CD14-positive monocyte (primary cell): Measurements from ENCODE around the gene C20orf173. TPM values are rescaled to one million over a fixed set of nuclear protein-coding genes. Genes with fewer than 3 reads are reported as not detected.
A peak's percentile ranks its signal among the peaks of the same experiment; 100 is the strongest.

Experiments
- DNase-seq, 3 donors: peaks; one replicate each; pipeline ENCODE4 v3.0.0-alpha.2; 2011 to 2022
- H2AFZ ChIP-seq: 2 replicates; pipeline ENCODE4 v1.6.0; 2012; ENCODE audit warnings: mild to moderate bottlenecking, low read depth, low read length, inconsistent platforms; ENCODE audit not compliant: insufficient read depth, poor library complexity, severe bottlenecking
- H3K27ac ChIP-seq, 2 donors: 1 replicate in 1 of 2; 2 replicates in 1 of 2; pipeline ENCODE4 v1.5.1; 2012 to 2013; ENCODE audit warnings: low read length in 2 of 2, control low read depth in 1 of 2, inconsistent platforms in 1 of 2, low read depth in 1 of 2, mild to moderate bottlenecking in 1 of 2
- H3K27me3 ChIP-seq, 2 donors: one replicate each; pipeline versions ENCODE4 v1.6.0 to v1.6.1; 2011 to 2013; ENCODE audit warnings: low read length in 2 of 2; ENCODE audit not compliant: control insufficient read depth in 2 of 2, insufficient read depth in 2 of 2
- H3K36me3 ChIP-seq, 2 donors: replicated peaks in 1 of 2; 1 replicate in 1 of 2; 2 replicates in 1 of 2; pipeline versions ENCODE4 v1.5.1 to v1.6.1; 2012 to 2013; ENCODE audit warnings: low read length in 2 of 2, control low read depth in 1 of 2, inconsistent platforms in 1 of 2, mild to moderate bottlenecking in 1 of 2; ENCODE audit not compliant: insufficient read depth in 2 of 2, control insufficient read depth in 1 of 2
- H3K4me1 ChIP-seq, 2 donors: 1 replicate in 1 of 2; 2 replicates in 1 of 2; pipeline versions ENCODE4 v1.5.1 to v1.6.1; 2012 to 2013; ENCODE audit warnings: low read length in 2 of 2, control low read depth in 1 of 2, inconsistent platforms in 1 of 2, mild to moderate bottlenecking in 1 of 2, moderate library complexity in 1 of 2; ENCODE audit not compliant: insufficient read depth in 2 of 2, control insufficient read depth in 1 of 2
- H3K4me2 ChIP-seq: replicated peaks from 2 replicates; pipeline ENCODE3; 2012; ENCODE audit warnings: low read length, moderate library complexity, mild to moderate bottlenecking; ENCODE audit not compliant: poor library complexity, severe bottlenecking; ENCODE audit errors: extremely low read depth
- H3K4me3 ChIP-seq, 3 experiments: fragments of 200-600 bp in 1 of 3; sonication (generic) in 1 of 3; replicated peaks in 1 of 3; 1 replicate in 2 of 3; 2 replicates in 1 of 3; pipeline ENCODE4 v1.5.1; 2011 to 2013; ENCODE audit warnings: low read length in 3 of 3, mild to moderate bottlenecking in 3 of 3, control low read depth in 2 of 3, low read depth in 2 of 3, inconsistent platforms in 1 of 3, moderate library complexity in 1 of 3
- H3K79me2 ChIP-seq: 2 replicates; pipeline ENCODE4 v1.6.0; 2012; ENCODE audit warnings: mild to moderate bottlenecking, control low read depth, inconsistent platforms, low read length, moderate library complexity; ENCODE audit not compliant: insufficient read depth
- H3K9ac ChIP-seq: 2 replicates; pipeline ENCODE4 v1.6.0; 2017; ENCODE audit warnings: low read length, mild to moderate bottlenecking; ENCODE audit not compliant: insufficient read depth, poor library complexity, severe bottlenecking
- H3K9me3 ChIP-seq, 2 donors: replicated peaks in 1 of 2; 1 replicate in 1 of 2; 2 replicates in 1 of 2; pipeline versions ENCODE4 v1.5.1 to v1.6.1; 2012 to 2013; ENCODE audit warnings: low read length in 2 of 2, control low read depth in 1 of 2; ENCODE audit not compliant: control insufficient read depth in 1 of 2, insufficient read depth in 1 of 2
- H4K20me1 ChIP-seq: 2 replicates; pipeline ENCODE4 v1.6.0; 2012; ENCODE audit warnings: mild to moderate bottlenecking, low read length, control low read depth, moderate library complexity; ENCODE audit not compliant: insufficient read depth
- H3K27ac Mint-ChIP-seq, 7 donors: one replicate each; pipeline ENCODE4 v1.8.0; 2020; ENCODE audit warnings: mild to moderate bottlenecking in 7 of 7, mixed read lengths in 7 of 7, moderate library complexity in 6 of 7, inconsistent platforms in 2 of 7
- H3K27me3 Mint-ChIP-seq, 3 donors: one replicate each; pipeline ENCODE4 v1.8.0; 2021 to 2022; ENCODE audit warnings: low read depth in 3 of 3, mild to moderate bottlenecking in 3 of 3, mixed read lengths in 3 of 3, moderate library complexity in 3 of 3, inconsistent platforms in 1 of 3
- H3K36me3 Mint-ChIP-seq, 2 donors: one replicate each; pipeline ENCODE4 v1.8.0; 2020; ENCODE audit warnings: mixed read lengths in 2 of 2, inconsistent platforms in 1 of 2, mild to moderate bottlenecking in 1 of 2
- H3K4me1 Mint-ChIP-seq: one replicate; pipeline ENCODE4 v1.8.0; 2020; ENCODE audit warnings: mild to moderate bottlenecking, mixed read lengths
- H3K4me3 Mint-ChIP-seq, 2 donors: one replicate each; pipeline ENCODE4 v1.8.0; 2020; ENCODE audit warnings: mild to moderate bottlenecking in 2 of 2, mixed read lengths in 2 of 2, moderate library complexity in 1 of 2
- H3K9me3 Mint-ChIP-seq, 7 donors: one replicate each; pipeline ENCODE4 v1.8.0; 2020 to 2022; ENCODE audit warnings: mixed read lengths in 7 of 7, mild to moderate bottlenecking in 6 of 7, moderate library complexity in 6 of 7, inconsistent platforms in 2 of 7
- CTCF ChIP-seq: fragments of 200-600 bp; IDR thresholded peaks from one replicate; pipeline ENCODE4 v1.8.0; 2022; ENCODE audit warnings: antibody characterized with exemption, mild to moderate bottlenecking
- WGBS: methylation state at CpG from one replicate; pipeline ENCODE4 v1.1.5; 2013; ENCODE audit warnings: missing lambda C conversion rate; ENCODE audit not compliant: insufficient coverage; 5-methylcytosine and 5-hydroxymethylcytosine counted together
- intact Hi-C, 2 donors: fragments of 100-400 bp; cut with micrococcal nuclease; formaldehyde crosslinking; loops; one replicate each; pipeline versions ENCODE4 v1.15.0 to v1.15.1; 2023
- polyA plus RNA-seq, 3 donors: library from polyadenylated mRNA; depleted of rRNA in 1 of 3; unstranded in 2 of 3; stranded (reverse) in 1 of 3; fragments of 300-500 nt in 2 of 3; fragments of >200 nt in 1 of 3; fragmentation: Illumina TruSeq in 2 of 3; gene quantifications; 1 replicate in 2 of 3; 2 replicates in 1 of 3; pipeline ENCODE4 v1.2.3, GENCODE V29; 2012 to 2021

Gene C20orf173
- polyA plus RNA-seq, 3 donors = not detected

DNA sequence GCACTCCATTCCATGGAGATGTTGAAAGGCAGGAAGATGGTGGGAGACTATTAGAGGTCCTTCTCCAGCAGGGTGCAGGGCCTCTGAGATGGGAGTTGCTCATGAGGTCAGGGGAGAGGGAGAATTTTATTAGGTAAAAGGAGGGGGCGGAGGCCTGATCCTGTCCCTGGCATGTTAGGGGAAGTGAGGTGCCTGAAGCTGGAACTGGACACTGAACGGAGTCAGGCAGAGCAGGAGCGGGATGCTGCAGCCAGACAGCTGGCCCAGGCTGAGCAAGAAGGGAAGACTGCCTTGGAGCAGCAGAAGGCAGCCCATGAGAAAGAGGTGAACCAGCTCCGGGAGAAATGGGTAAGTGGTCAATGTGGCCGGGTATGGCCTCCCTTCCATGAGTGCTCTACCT lies 49.7 kb downstream of the C20orf173 start:
- Mint-ChIP-seq H3K27ac (peak overlapping the region in 1 of 7 donors; percentile 12), H3K27me3 (no peaks in the 10 kb centered on the region), H3K4me3 (no peak overlapping the region), H3K36me3 (peaks cover 22 to 40% of the 10 kb centered on the region in 2 donors), H3K9me3 (peaks cover 0 to 7% (median 3%) of the 10 kb centered on the region in 7 donors), H3K4me1 (no peaks in the 10 kb centered on the region)
- Histone ChIP-seq H2AFZ (no peak overlapping the region), H4K20me1 (peaks cover 16% of the 10 kb centered on the region), H3K9me3 (no peaks in the 10 kb centered on the region), H3K4me3 (no peak overlapping the region), H3K36me3 (peaks cover 49 to 79% of the 10 kb centered on the region in 2 donors), H3K27ac (peak overlapping the region in 1 of 2 donors; percentile 26), H3K27me3 (no peaks in the 10 kb centered on the region), H3K79me2 (peaks cover 11% of the 10 kb centered on the region), H3K4me1 (no peaks in the 10 kb centered on the region), H3K9ac (no peak overlapping the region), H3K4me2 (no peak overlapping the region)
- intact Hi-C loops = no loop called here
- DNase-seq = no peak
- 97% methylated on average over 3 of the region's 5 CpGs for WGBS
- no peak for TF ChIP-seq CTCF

GRCh38 chr20:35478804-35479472 lies 50.5 kb downstream of the C20orf173 start:
- intact Hi-C loops = no loop called here
- TF ChIP-seq CTCF = no peak
- no peaks in the 10 kb centered on the region for H3K9me3 Mint-ChIP-seq
- H3K4me3 Mint-ChIP-seq = no peak overlapping the region
- peaks cover 16% of the 10 kb centered on the region for H4K20me1 ChIP-seq
- WGBS = 90% methylated on average over 15 of the region's 16 CpGs
- peaks cover 2% of the 10 kb centered on the region for H3K79me2 ChIP-seq
- H3K27me3 ChIP-seq = no peaks in the 10 kb centered on the region
- peaks cover 53 to 79% of the 10 kb centered on the region in 2 donors for H3K36me3 ChIP-seq
- no peak overlapping the region for H2AFZ ChIP-seq
- no peaks in the 10 kb centered on the region for H3K4me1 ChIP-seq
- no peaks in the 10 kb centered on the region for H3K27me3 Mint-ChIP-seq
- H3K4me2 ChIP-seq = no peak overlapping the region
- H3K9me3 ChIP-seq = no peaks in the 10 kb centered on the region
- no peaks in the 10 kb centered on the region for H3K4me1 Mint-ChIP-seq
- peaks cover 14 to 34% of the 10 kb centered on the region in 2 donors for H3K36me3 Mint-ChIP-seq
- peak overlapping the region in 1 of 2 donors; percentile 26 for H3K27ac ChIP-seq
- H3K4me3 ChIP-seq = no peak overlapping the region
- no peak overlapping the region for H3K9ac ChIP-seq
- DNase-seq = no peak
- peak overlapping the region in 3 of 7 donors; percentile 2 to 55 (median 17) for H3K27ac Mint-ChIP-seq

Other genes starting within 250 kb of the C20orf173 start
- 100 to 1,000 TPM in 2 of 3 donors, 10 to 100 TPM in 1; 94.3 to 222 (median 190) TPM for gene EIF6, start 244.9 kb downstream of the C20orf173 start, polyA plus RNA-seq
- gene FAM83C, start 237.2 kb downstream of the C20orf173 start, polyA plus RNA-seq = not detected
- gene UQCC1, start 117.7 kb downstream of the C20orf173 start, polyA plus RNA-seq = 10 to 100 TPM in 1 of 3 donors, 1 to 10 TPM in 2; 8.5 to 15.6 (median 9.8) TPM
- not detected for gene GDF5, start 91.4 kb downstream of the C20orf173 start, polyA plus RNA-seq
- 1 to 10 TPM in 2 of 3 donors, under 1 TPM in 1; 0.81 to 5.9 (median 1.2) TPM for gene CEP250, start 74.1 kb downstream of the C20orf173 start, polyA plus RNA-seq
- 100 to 1,000 TPM; 128 to 371 (median 130) TPM for gene ERGIC3, start 12.4 kb upstream of the C20orf173 start, polyA plus RNA-seq
- gene SPAG4, start 86.2 kb upstream of the C20orf173 start, polyA plus RNA-seq = under 1 TPM in 2 of 3 donors, not detected in 1; 0.12 to 0.51 TPM
- 100 to 1,000 TPM; 153 to 210 (median 167) TPM for gene CPNE1, start 135.2 kb upstream of the C20orf173 start, polyA plus RNA-seq
- 10 to 100 TPM; 21.5 to 32.8 (median 30.4) TPM for gene RBM12, start 135.2 kb upstream of the C20orf173 start, polyA plus RNA-seq
- gene NFS1, start 169.7 kb upstream of the C20orf173 start, polyA plus RNA-seq = 10 to 100 TPM; 18.1 to 21.4 (median 19.2) TPM
- gene ROMO1, start 169.8 kb upstream of the C20orf173 start, polyA plus RNA-seq = 100 to 1,000 TPM; 220 to 448 (median 352) TPM
- gene RBM39, start 212.6 kb upstream of the C20orf173 start, polyA plus RNA-seq = 100 to 1,000 TPM in 1 of 3 donors, 10 to 100 TPM in 2; 89.5 to 209 (median 98.0) TPM
- gene PHF20, start 242.4 kb upstream of the C20orf173 start, polyA plus RNA-seq = 10 to 100 TPM; 54.7 to 78.2 (median 73.6) TPM